ENCODE measurements around the gene SERPINB5. TPM values are rescaled to one million over a fixed set of nuclear protein-coding genes. Genes with fewer than 3 reads are reported as not detected.
"Not testable (repeated sequence)": the region's sequence is repeated elsewhere in the genome, so short reads cannot be mapped to it uniquely, and the experiment has no call there.

SERPINB5 gene
- total RNA-seq, 1 donor from 2014 or later = not detected

DNA sequence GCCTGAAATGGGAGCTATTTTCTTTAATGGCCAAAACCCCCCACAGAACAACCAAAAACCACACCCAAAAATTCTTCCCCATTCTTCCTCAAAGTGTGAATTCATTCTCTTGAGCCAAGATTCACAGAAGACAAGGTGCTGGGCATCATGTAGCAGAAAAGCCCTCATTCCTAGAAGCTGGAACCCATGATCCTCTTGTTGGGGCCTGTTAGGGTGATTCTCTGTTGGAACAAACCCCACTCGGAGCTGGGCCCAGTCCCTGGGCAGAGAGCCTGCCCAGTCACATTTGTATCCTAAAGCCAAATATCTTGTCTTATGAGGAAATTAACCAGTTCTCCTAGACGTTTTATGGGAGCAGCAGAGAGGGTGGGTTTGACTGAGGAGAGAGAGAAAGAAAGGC lies 31.7 kb upstream of the SERPINB5 start:
- Mint-ChIP-seq H3K27me3 (ENCODE audit: low read depth) (no peaks in the 10 kb centered on the region), H3K4me3 (no peak overlapping the region), H3K27ac (ENCODE audit: unreplicated experiment) (no peak overlapping the region), H3K36me3 (ENCODE audit: low read depth) (no peaks in the 10 kb centered on the region), H3K9me3 (no peaks in the 10 kb centered on the region), H3K4me1 (peaks cover 4% of the 10 kb centered on the region)
- DNase-seq (ENCODE audit: low read depth, low spot score) = no peak
- no peak for TF ChIP-seq CTCF (conservative IDR thresholded peaks at IDR 0.05)

GRCh38 chr18:63446266-63446665 lies 30.5 kb upstream of the SERPINB5 start:
- no peak for TF ChIP-seq CTCF (conservative IDR thresholded peaks at IDR 0.05)
- Mint-ChIP-seq H3K27me3 (ENCODE audit: low read depth) (no peaks in the 10 kb centered on the region), H3K4me1 (peaks cover 4% of the 10 kb centered on the region), H3K36me3 (ENCODE audit: low read depth) (no peaks in the 10 kb centered on the region), H3K4me3 (no peak overlapping the region), H3K27ac (ENCODE audit: unreplicated experiment) (peak overlapping the region; percentile 44), H3K9me3 (no peaks in the 10 kb centered on the region)
- no peak for DNase-seq (ENCODE audit: low read depth, low spot score)

DNA sequence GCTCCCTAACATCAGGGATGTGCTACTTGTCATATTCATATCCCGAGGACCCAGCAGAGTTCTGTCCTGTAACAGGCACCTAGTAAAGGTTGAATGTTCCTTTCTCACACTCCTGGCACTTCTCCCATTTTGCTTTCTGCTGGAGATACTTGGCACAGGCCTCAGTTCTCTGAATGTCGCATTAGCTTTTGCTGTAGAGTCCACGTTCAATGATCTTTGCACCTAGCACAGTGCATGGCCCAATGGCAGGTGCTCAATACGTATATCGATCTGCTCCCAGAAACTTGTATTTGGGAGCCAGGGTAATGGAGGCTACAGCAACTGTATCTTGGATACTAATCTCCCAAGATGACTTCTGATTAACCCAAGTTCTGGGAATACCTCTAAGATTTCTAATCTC lies 29.7 kb upstream of the SERPINB5 start:
- DNase-seq (ENCODE audit: low read depth, low spot score) = no peak
- H3K4me3 Mint-ChIP-seq = no peak overlapping the region
- no peak overlapping the region for H3K27ac Mint-ChIP-seq (ENCODE audit: unreplicated experiment)
- no peaks in the 10 kb centered on the region for H3K36me3 Mint-ChIP-seq (ENCODE audit: low read depth)
- peaks cover 8% of the 10 kb centered on the region for H3K4me1 Mint-ChIP-seq
- H3K9me3 Mint-ChIP-seq = no peaks in the 10 kb centered on the region
- no peak for TF ChIP-seq CTCF (conservative IDR thresholded peaks at IDR 0.05)
- no peaks in the 10 kb centered on the region for H3K27me3 Mint-ChIP-seq (ENCODE audit: low read depth)

DNA sequence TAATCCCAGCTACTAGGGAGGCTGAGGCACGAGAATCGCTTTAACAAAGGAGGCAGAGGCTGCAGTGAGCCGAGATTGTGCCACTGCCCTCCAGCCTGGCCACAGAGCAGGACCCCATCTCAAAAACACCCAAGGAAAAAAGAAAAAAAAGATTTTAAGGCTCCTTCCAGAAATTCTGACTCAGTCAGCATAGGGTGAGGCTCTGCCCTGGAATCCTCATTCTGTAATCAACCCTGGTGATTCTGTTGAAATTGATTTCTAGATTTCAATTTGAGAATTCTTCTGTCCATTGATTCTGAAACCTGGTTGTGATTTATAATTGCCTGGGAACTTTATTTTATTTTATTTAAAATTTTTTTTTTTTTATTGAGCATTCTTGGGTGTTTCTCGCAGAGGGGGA lies 27.3 kb upstream of the SERPINB5 start:
- no peak for DNase-seq (ENCODE audit: low read depth, low spot score)
- Mint-ChIP-seq H3K36me3 (ENCODE audit: low read depth) (no peaks in the 10 kb centered on the region), H3K4me3 (no peak overlapping the region), H3K27ac (ENCODE audit: unreplicated experiment) (no peak overlapping the region), H3K9me3 (no peaks in the 10 kb centered on the region), H3K27me3 (ENCODE audit: low read depth) (no peaks in the 10 kb centered on the region), H3K4me1 (peaks cover 8% of the 10 kb centered on the region)
- TF ChIP-seq CTCF (conservative IDR thresholded peaks at IDR 0.05) = no peak

DNA sequence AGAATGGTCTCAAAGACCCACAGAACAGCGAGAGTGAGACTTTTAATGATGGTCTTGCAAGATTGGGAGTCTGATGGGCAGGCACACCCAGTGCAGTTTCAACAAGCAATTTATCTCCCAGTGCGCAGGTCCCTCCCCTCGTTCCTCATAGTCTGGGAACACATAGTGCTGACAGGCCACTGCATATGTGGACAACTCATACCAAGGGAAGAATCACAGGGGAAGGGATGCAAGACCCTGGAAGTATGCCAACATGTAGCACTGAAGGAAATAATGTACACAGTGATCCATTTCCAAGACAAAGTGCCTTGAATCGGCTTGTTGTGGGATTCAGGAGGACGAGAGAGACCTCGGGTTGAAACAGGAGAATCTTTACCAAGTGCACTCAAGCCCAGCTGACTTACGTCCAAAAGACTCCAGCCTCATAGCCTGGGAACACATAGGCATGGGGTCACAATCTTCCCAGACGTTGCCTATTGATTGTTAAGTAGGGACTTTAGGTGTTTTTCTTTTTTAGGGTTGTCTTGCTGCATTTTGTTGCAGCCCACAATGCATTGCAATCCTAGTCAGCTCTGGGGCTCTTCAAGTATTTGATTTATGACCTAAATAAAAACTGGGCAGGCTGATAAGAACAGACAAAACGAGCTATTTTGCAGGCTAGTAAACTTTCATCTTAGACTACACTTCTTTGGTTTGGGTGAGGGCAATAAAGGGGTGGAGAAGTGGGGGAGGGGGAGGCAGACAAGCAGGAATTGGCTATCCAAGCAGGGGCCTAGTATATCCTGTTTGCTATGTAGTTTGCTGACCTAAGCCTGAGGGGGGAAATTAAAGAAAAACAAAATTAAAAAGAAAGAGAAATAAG lies 24.7 kb upstream of the SERPINB5 start:
- H3K27me3 Mint-ChIP-seq (ENCODE audit: low read depth) = no peaks in the 10 kb centered on the region
- peaks cover 8% of the 10 kb centered on the region for H3K4me1 Mint-ChIP-seq
- no peak overlapping the region for H3K27ac Mint-ChIP-seq (ENCODE audit: unreplicated experiment)
- TF ChIP-seq CTCF (conservative IDR thresholded peaks at IDR 0.05) = no peak
- H3K36me3 Mint-ChIP-seq (ENCODE audit: low read depth) = no peaks in the 10 kb centered on the region
- H3K9me3 Mint-ChIP-seq = no peaks in the 10 kb centered on the region
- no peak overlapping the region for H3K4me3 Mint-ChIP-seq
- no peak for DNase-seq (ENCODE audit: low read depth, low spot score)

DNA sequence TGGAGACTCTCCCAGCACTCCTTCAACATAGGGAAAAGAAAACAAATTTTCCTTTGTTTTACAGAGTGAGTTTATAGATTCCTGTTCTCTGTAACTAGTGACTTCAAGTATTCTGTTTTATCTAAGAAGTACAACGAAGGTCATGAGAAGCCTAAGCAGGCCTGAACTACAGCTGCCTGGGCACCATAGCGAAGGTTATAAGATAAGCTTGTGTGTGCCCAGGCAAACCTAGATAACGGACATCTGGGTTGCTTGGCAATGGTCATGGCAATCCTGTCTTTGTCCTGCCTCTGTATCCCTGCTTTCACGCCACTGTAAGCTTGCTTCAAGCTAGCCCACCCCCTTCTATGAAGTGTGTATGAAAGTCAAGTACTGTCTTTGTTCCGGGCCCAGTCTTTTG lies 24.0 kb upstream of the SERPINB5 start:
- not testable (repeated sequence) for DNase-seq (ENCODE audit: low read depth, low spot score); H3K9me3 Mint-ChIP-seq; H3K4me3 Mint-ChIP-seq; H3K4me1 Mint-ChIP-seq; H3K27me3 Mint-ChIP-seq (ENCODE audit: low read depth); H3K36me3 Mint-ChIP-seq (ENCODE audit: low read depth)
- H3K27ac Mint-ChIP-seq (ENCODE audit: unreplicated experiment) = peak overlapping the region; percentile 5

All from neural crest cell (in vitro differentiated cells).